ENCODE measurements around the gene PHLDA3. TPM values are rescaled to one million over a fixed set of nuclear protein-coding genes. Genes with fewer than 3 reads are reported as not detected.

Gene PHLDA3
- total RNA-seq, 4 donors from 2014 or later, result 60.9 to 87.9 (median 75.1) TPM

- no peak overlapping the region for H3K27ac ChIP-seq
- no peak overlapping the region for H3K4me3 ChIP-seq
- no peak for DNase-seq
- H3K4me1 ChIP-seq, result no peaks in the 10 kb centered on the region
- H3K27me3 ChIP-seq, result no peaks in the 10 kb centered on the region
- no peaks in the 10 kb centered on the region for H3K36me3 ChIP-seq
- no peaks in the 10 kb centered on the region for H3K9me3 ChIP-seq
- TF ChIP-seq, protein P1, sequence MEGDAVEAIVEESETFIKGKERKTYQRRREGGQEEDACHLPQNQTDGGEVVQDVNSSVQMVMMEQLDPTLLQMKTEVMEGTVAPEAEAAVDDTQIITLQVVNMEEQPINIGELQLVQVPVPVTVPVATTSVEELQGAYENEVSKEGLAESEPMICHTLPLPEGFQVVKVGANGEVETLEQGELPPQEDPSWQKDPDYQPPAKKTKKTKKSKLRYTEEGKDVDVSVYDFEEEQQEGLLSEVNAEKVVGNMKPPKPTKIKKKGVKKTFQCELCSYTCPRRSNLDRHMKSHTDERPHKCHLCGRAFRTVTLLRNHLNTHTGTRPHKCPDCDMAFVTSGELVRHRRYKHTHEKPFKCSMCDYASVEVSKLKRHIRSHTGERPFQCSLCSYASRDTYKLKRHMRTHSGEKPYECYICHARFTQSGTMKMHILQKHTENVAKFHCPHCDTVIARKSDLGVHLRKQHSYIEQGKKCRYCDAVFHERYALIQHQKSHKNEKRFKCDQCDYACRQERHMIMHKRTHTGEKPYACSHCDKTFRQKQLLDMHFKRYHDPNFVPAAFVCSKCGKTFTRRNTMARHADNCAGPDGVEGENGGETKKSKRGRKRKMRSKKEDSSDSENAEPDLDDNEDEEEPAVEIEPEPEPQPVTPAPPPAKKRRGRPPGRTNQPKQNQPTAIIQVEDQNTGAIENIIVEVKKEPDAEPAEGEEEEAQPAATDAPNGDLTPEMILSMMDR (IDR thresholded peaks at IDR 0.05), result no peak
- TF ChIP-seq POLR2A (IDR thresholded peaks at IDR 0.05), result no peak
- intact Hi-C loops (cut with DNase I), result no loop called here
- WGBS, 2 donors, result 73 to 92% methylated on average over 8 of the region's 8 CpGs
Measured at GRCh38 chr1:201421041-201421440, 47.9 kb downstream of the PHLDA3 start.

DNA sequence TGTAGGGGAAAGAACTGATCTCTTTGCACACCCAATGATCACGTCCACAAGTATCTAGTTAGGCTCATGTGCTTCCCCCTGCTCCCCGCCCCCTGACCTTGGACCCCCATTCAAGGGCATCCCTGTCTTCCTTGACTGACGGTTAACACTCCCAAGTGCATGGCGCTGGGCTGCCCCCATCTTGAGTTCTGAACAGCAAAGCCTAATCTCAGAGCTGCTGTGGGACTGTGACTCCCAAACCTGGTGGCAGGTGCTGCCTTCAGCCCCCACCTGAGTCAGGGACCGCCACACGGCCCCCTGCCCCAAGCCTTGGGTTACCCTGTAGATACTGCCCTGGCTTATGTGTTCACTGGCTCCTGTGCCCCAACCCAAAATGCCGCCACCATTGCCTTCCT is 48.4 kb downstream of the PHLDA3 start:
- DNase-seq, result no peak
- Histone ChIP-seq H3K4me1 (no peaks in the 10 kb centered on the region), H3K27ac (no peak overlapping the region), H3K36me3 (no peaks in the 10 kb centered on the region), H3K9me3 (no peaks in the 10 kb centered on the region), H3K4me3 (no peak overlapping the region), H3K27me3 (no peaks in the 10 kb centered on the region)
- intact Hi-C loops (cut with DNase I), result no loop called here
- TF ChIP-seq, protein P1 (IDR thresholded peaks at IDR 0.05), result no peak
- TF ChIP-seq POLR2A (IDR thresholded peaks at IDR 0.05), result no peak
- 77 to 100% methylated on average over 1 to 7 of the region's 7 CpGs for WGBS, 2 donors

GRCh38 chr1:201419746-201420607 is 49.0 kb downstream of the PHLDA3 start:
- H3K9me3 ChIP-seq, result no peaks in the 10 kb centered on the region
- WGBS, 2 donors, result 48 to 79% methylated on average over 4 to 6 of the region's 12 CpGs
- TF ChIP-seq, protein P1 (IDR thresholded peaks at IDR 0.05), result no peak
- TF ChIP-seq POLR2A (IDR thresholded peaks at IDR 0.05), result no peak
- H3K4me1 ChIP-seq, result no peaks in the 10 kb centered on the region
- no peaks in the 10 kb centered on the region for H3K36me3 ChIP-seq
- no peaks in the 10 kb centered on the region for H3K27me3 ChIP-seq
- intact Hi-C loops (cut with DNase I), result no loop called here
- no peak for DNase-seq
- H3K27ac ChIP-seq, result no peak overlapping the region
- H3K4me3 ChIP-seq, result no peak overlapping the region

GRCh38 chr1:201419256-201419655 is 49.7 kb downstream of the PHLDA3 start:
- 75 to 89% methylated on average over 4 of the region's 4 CpGs for WGBS, 2 donors
- no peak for TF ChIP-seq POLR2A (IDR thresholded peaks at IDR 0.05)
- TF ChIP-seq, protein P1 (IDR thresholded peaks at IDR 0.05), result no peak
- no peak overlapping the region for H3K4me3 ChIP-seq
- H3K4me1 ChIP-seq, result no peaks in the 10 kb centered on the region
- intact Hi-C loops (cut with DNase I), result no loop called here
- no peaks in the 10 kb centered on the region for H3K36me3 ChIP-seq
- H3K9me3 ChIP-seq, result no peaks in the 10 kb centered on the region
- no peak for DNase-seq
- H3K27ac ChIP-seq, result no peak overlapping the region
- H3K27me3 ChIP-seq, result no peaks in the 10 kb centered on the region

DNA sequence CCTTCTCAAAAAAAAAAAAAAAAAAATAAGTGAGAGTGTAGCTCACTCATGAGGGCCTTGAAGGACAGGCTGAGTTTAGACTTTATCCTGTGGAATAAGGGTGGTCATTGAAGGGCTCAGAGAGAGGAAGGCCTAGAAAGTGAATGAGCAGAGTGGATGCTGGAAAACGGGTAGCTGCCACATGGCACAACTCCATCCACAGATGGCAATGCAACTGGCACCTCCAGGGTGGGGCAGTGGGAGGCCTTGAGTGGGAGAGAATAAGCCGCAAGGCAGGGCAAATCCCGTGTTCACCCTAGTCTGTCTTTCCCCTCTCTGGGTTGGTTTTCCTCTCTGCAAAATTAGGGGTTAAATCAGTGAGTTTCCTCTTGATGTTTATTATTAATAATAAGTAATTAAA is 50.5 kb downstream of the PHLDA3 start:
- no peaks in the 10 kb centered on the region for H3K9me3 ChIP-seq
- H3K27me3 ChIP-seq, result no peaks in the 10 kb centered on the region
- H3K4me1 ChIP-seq, result no peaks in the 10 kb centered on the region
- intact Hi-C loops (cut with DNase I), result no loop called here
- no peak overlapping the region for H3K27ac ChIP-seq
- DNase-seq, result no peak
- no peak overlapping the region for H3K4me3 ChIP-seq
- 70 to 84% methylated on average over 3 of the region's 3 CpGs for WGBS, 2 donors
- no peaks in the 10 kb centered on the region for H3K36me3 ChIP-seq
- TF ChIP-seq, protein P1 (IDR thresholded peaks at IDR 0.05), result no peak
- no peak for TF ChIP-seq POLR2A (IDR thresholded peaks at IDR 0.05)

Other genes with a start within 250 kb of the PHLDA3 start
- gene PKP1, start 185.7 kb downstream of the PHLDA3 start, total RNA-seq, result 100 to 1,000 TPM; 263 to 706 (median 410) TPM
- 1 to 10 TPM; 1.3 to 6.1 (median 1.8) TPM for gene TNNT2, start 91.5 kb downstream of the PHLDA3 start, total RNA-seq
- 100 to 1,000 TPM; 242 to 377 (median 320) TPM for gene LAD1, start 69.9 kb downstream of the PHLDA3 start, total RNA-seq
- not detected for gene TNNI1, start 47.5 kb downstream of the PHLDA3 start, total RNA-seq
- 1,000 to 10,000 TPM in 1 of 4 donors, 100 to 1,000 TPM in 3; 243 to 1,044 (median 363) TPM for gene CSRP1, start 37.9 kb upstream of the PHLDA3 start, total RNA-seq
- 10 to 100 TPM; 18.1 to 25.5 (median 21.0) TPM for gene NAV1, start 69.9 kb upstream of the PHLDA3 start, total RNA-seq